Activated CD4-positive, alpha-beta T cell treated with anti-CD3 and anti-CD28 coated beads for 36 hours (primary cell): ENCODE data around the gene PCDHGB2. TPM values are rescaled to one million over a fixed set of nuclear protein-coding genes. Genes with fewer than 3 reads are reported as not detected.
"Not testable (repeated sequence)": the region's sequence is repeated elsewhere in the genome, so short reads cannot be mapped to it uniquely, and the experiment has no call there.

Experiments
- ATAC-seq: fragments of 200-7000 bp; cut with Tn5 transposase; one replicate; pipeline ENCODE4 v1.10.0; 2021; ENCODE audit warnings: mild to moderate bottlenecking, moderate library complexity
- CTCF ChIA-PET: fragments of 350-600 bp; sonication (Branson Sonifier 250); formaldehyde crosslinking; loops from one replicate; lab custom pipeline; 2021; ENCODE audit warnings: antibody characterized with exemption; lab: Charles Lee
- POLR2A ChIA-PET: fragments of 350-600 bp; sonication (Branson Sonifier 250); formaldehyde crosslinking; loops from one replicate; lab custom pipeline; 2021; ENCODE audit warnings: antibody characterized with exemption, inconsistent platforms; lab: Charles Lee
- DNase-seq: peaks from one replicate; pipeline ENCODE4 v3.0.0-alpha.2; 2020
- H3K27ac Mint-ChIP-seq: one replicate; pipeline ENCODE4 v1.8.0; 2021; ENCODE audit warnings: mixed read lengths
- H3K27me3 Mint-ChIP-seq: one replicate; pipeline ENCODE4 v1.8.0; 2021; ENCODE audit warnings: mixed read lengths
- H3K36me3 Mint-ChIP-seq: one replicate; pipeline ENCODE4 v1.8.0; 2021; ENCODE audit warnings: low read depth, mixed read lengths
- H3K4me1 Mint-ChIP-seq: one replicate; pipeline ENCODE4 v1.8.0; 2021; ENCODE audit warnings: mixed read lengths
- H3K4me3 Mint-ChIP-seq: one replicate; pipeline ENCODE4 v1.8.0; 2021; ENCODE audit warnings: mild to moderate bottlenecking, moderate library complexity, mixed read lengths
- H3K9me3 Mint-ChIP-seq: one replicate; pipeline ENCODE4 v1.8.0; 2021; ENCODE audit warnings: low read depth, mixed read lengths
- intact Hi-C, 2 experiments: fragments of 100-400 bp; cut with DNase I in 1 of 2; cut with micrococcal nuclease in 1 of 2; formaldehyde crosslinking; loops; one replicate each; pipeline versions ENCODE4 v1.14.2 to v1.15.1; 2022 to 2024; cut with DNase I, micrococcal nuclease
- total RNA-seq, 2 experiments: library from RNA; stranded (reverse); gene quantifications; one replicate each; pipeline ENCODE4 v1.2.3, GENCODE V29; 2021

The PCDHGB2 gene
- total RNA-seq, 2 experiments from 2014 or later = 0.07 to 0.18 TPM

DNA sequence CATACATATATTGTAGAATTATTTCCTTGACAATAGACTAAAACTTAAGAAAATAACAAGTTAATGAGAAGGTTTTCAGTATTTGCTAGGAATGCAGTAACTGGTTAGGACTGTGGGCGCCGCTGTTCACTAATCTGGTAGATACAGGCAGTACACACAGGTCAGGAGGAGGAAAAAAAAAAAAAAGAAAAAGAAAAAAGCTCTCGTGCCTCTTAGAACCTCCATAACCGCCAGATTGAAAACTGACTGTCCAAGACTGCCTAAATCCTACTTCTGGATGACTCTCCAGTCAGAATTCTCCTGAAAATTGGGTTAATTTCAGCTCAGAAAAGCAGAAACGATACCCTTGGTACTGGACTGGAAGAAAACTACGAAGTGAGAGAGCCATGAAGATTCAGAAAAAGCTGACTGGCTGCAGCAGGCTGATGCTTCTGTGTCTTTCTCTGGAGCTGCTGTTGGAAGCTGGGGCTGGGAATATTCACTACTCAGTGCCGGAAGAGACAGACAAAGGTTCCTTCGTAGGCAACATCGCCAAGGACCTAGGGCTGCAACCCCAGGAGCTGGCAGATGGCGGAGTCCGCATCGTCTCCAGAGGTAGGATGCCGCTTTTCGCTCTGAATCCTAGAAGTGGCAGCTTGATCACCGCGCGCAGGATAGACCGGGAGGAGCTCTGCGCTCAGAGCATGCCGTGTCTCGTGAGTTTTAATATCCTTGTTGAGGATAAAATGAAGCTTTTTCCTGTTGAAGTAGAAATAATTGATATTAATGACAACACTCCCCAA, 29.3 kb upstream of the PCDHGB2 start, which contains the start of gene PCDHGA1:
Gene PCDHGA1 (plus strand): TSS at position 216 of the 782 bp plus-strand sequence.
- ChIA-PET POLR2A (interaction anchor here (0.7 to 1.0 kb wide), 2 partner anchors 10 to 62 kb away, joined by 3 to 4 read pairs; partner anchors contain the start of genes PCDHGA8 and TAF7), CTCF (interaction anchor here (0.6 to 4.1 kb wide), 12 partner anchors 8 to 241 kb away, joined by 3 to 23 read pairs (median 6); partner anchors contain the start of genes PCDHGA2, PCDHGA3, PCDHGB3 and TAF7)
- no peak within 1 kb of the TSS for H3K27ac Mint-ChIP-seq
- peaks cover 2% of the 10 kb centered on the region for H3K4me1 Mint-ChIP-seq
- DNase-seq = peak; percentile 62
- no peak within 1 kb of the TSS for H3K4me3 Mint-ChIP-seq
- H3K27me3 Mint-ChIP-seq = peaks cover 50% of the 10 kb centered on the region
- peaks cover 18% of the 10 kb centered on the region for H3K36me3 Mint-ChIP-seq
- peaks cover 26% of the 10 kb centered on the region for H3K9me3 Mint-ChIP-seq
- intact Hi-C loops = no loop called here
- ATAC-seq = peak; percentile 38

DNA sequence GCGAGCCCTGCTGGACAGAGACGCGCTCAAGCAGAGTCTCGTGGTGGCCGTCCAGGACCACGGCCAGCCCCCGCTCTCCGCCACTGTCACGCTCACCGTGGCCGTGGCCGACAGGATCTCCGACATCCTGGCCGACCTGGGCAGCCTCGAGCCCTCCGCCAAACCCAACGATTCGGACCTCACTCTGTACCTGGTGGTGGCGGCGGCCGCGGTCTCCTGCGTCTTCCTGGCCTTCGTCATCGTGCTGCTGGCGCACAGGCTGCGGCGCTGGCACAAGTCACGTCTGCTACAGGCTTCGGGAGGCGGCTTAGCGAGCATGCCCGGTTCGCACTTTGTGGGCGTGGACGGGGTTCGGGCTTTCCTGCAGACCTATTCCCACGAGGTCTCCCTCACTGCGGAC, 27.2 kb upstream of the PCDHGB2 start:
- DNase-seq, intact Hi-C loops, H3K4me3 Mint-ChIP-seq, ATAC-seq, H3K4me1 Mint-ChIP-seq, H3K27ac Mint-ChIP-seq, POLR2A ChIA-PET: not testable (repeated sequence)
- Mint-ChIP-seq H3K27me3 (peaks cover 57% of the 10 kb centered on the region), H3K9me3 (peaks cover 28% of the 10 kb centered on the region), H3K36me3 (peaks cover 17% of the 10 kb centered on the region)
- CTCF ChIA-PET = interaction anchor here (0.8 kb wide), 1 partner anchor 11 kb away, joined by 3 read pairs; the partner anchor contains the start of gene PCDHGA3

DNA sequence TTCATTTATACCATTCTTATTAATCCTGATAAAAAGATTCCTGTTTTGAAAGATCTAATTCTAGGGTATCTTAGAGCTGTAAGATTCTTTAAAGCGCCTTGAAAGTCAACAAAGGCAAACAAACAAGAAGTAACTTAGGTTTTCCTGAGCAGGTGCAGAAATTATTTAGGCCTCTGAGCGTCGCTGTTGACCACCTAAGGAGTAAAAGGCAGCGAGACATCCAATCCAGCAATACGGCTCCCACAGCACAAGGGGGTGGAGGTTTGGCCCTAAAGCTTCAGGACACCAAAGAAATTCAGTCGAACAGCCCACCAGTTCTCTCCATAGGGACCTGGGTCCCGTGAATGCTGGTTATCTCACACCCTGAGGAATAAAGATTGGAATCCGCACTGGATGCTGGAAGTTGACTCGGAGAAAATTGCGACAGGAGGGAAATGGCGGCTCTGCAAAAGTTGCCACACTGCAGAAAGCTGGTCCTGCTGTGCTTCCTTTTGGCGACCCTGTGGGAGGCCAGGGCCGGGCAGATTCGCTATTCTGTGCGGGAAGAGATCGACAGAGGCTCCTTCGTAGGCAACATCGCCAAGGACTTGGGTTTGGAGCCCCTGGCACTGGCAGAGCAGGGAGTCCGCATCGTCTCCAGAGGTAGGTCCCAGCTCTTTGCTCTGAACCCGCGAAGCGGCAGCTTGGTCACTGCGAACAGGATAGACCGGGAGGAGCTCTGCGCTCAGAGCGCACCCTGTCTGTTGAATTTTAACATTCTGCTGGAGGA, 21.1 kb upstream of the PCDHGB2 start, which contains the start of gene PCDHGA2:
Gene PCDHGA2 (plus strand): TSS at position 223 of the 769 bp plus-strand sequence.
- H3K4me1 Mint-ChIP-seq = no peaks in the 10 kb centered on the region
- POLR2A ChIA-PET = no interaction called here
- ATAC-seq = no peak
- peaks cover 46% of the 10 kb centered on the region for H3K9me3 Mint-ChIP-seq
- peak within 1 kb of the TSS; percentile 15 for H3K4me3 Mint-ChIP-seq
- intact Hi-C loops = no loop called here
- peaks cover 65% of the 10 kb centered on the region for H3K27me3 Mint-ChIP-seq
- peak; percentile 39 for DNase-seq
- CTCF ChIA-PET = interaction anchor here (0.6 to 3.4 kb wide), 14 partner anchors 11 to 225 kb away, joined by 3 to 22 read pairs (median 4); partner anchors contain the start of genes PCDHGA10, PCDHGA11, PCDHGA5 and PCDHGA8
- H3K27ac Mint-ChIP-seq = no peak within 1 kb of the TSS
- peaks cover 22% of the 10 kb centered on the region for H3K36me3 Mint-ChIP-seq

DNA sequence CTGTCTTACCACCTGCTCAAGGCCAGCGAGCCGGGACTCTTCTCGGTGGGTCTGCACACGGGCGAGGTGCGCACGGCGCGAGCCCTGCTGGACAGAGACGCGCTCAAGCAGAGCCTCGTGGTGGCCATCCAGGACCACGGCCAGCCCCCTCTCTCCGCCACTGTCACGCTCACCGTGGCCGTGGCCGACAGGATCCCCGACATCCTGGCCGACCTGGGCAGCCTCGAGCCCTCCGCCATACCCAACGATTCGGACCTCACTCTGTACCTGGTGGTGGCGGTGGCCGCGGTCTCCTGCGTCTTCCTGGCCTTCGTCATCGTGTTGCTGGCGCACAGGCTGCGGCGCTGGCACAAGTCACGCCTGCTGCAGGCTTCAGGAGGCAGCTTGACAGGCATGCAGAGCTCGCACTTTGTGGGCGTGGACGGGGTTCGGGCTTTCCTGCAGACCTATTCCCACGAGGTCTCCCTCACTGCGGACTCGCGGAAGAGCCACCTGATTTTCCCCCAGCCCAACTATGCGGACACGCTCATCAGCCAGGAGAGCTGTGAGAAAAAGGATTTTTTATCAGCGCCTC, 18.9 kb upstream of the PCDHGB2 start:
- Mint-ChIP-seq H3K36me3 (peaks cover 31% of the 10 kb centered on the region), H3K27me3 (peaks cover 68% of the 10 kb centered on the region), H3K9me3 (peaks cover 52% of the 10 kb centered on the region)
- ATAC-seq, POLR2A ChIA-PET, H3K4me1 Mint-ChIP-seq, DNase-seq, H3K27ac Mint-ChIP-seq, H3K4me3 Mint-ChIP-seq: not testable (repeated sequence)
- intact Hi-C loops = loop anchor here in 1 of 2 experiments (10.0 kb wide), 1 partner anchor 236 kb away; the partner anchor contains the start of gene PCDHB3
- CTCF ChIA-PET = interaction anchor here (3.4 kb wide), 1 partner anchor 13 kb away, joined by 22 read pairs; no protein-coding TSS in a partner anchor

DNA sequence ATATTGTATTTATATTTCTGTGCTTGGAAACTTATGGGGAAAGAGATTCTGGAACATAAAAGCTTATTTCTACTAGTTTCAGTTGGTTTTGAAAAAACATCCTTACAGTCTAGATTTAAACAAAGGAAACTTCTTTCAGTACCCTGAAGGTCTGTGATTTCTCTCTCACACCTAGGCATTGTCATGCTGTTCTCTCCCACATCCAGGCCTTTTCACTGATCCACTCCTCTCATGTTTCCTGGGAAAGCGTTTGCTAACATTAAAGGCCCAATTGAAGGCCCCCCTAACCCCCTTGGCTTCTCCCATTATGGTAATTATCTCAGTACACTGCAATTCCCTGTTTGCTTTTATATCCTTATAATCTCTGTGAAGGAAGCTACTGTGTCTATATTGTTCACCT, 17.0 kb upstream of the PCDHGB2 start:
- intact Hi-C loops = loop anchor here in 1 of 2 experiments (10.0 kb wide), 1 partner anchor 238 kb away; the partner anchor contains the start of gene PCDHB3
- Mint-ChIP-seq H3K4me3 (no peak overlapping the region), H3K9me3 (peaks cover 47% of the 10 kb centered on the region), H3K4me1 (no peaks in the 10 kb centered on the region), H3K36me3 (peaks cover 33% of the 10 kb centered on the region), H3K27ac (no peak overlapping the region), H3K27me3 (peaks cover 65% of the 10 kb centered on the region)
- no peak for ATAC-seq
- no peak for DNase-seq
- CTCF ChIA-PET = interaction anchor here (0.6 to 2.4 kb wide), 4 partner anchors 22 to 642 kb away, joined by 3 to 9 read pairs (median 4); partner anchors contain the start of genes PCDHGA10, TAF7 and ZMAT2
- POLR2A ChIA-PET = no interaction called here

DNA sequence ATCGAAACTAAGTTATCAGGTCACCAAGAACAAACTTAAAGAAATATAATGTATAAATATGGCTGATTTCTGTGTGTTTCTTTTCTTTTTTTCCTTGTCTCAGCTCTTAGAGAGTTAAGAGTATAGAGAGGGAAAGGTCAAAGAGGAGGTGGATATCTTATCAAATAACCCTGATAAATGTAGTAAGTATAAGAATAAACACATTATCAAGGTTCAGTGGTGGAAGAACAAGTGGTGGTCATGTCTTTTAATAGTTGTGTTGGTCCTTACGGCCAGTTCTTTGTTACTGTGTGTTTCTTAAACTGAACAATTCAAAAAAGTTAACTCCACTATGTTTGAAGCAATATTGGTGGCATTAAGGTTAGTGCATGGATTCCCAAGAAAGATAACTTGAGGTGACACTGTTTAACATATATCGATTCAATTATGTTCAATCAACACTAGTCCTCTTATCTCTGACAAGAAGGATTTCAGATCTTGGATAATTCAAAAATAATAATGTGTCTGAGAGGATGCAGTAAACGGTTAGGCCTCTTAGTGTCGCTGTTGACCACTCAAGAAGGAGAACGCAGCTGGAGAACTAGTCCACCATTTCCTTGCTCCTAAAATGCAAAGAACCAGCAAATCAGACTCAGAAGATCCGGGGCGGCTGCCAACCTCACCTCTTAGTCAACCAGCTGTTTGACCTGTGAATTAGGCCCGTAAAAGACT, 16.4 kb upstream of the PCDHGB2 start, which contains the start of gene PCDHGA3:
Gene PCDHGA3 (plus strand): TSS at position 588 of the 711 bp plus-strand sequence. CDS start 205 bp downstream, outside the sequence.
- ATAC-seq (no peak), DNase-seq (peak; percentile 43)
- peaks cover 27% of the 10 kb centered on the region for H3K36me3 Mint-ChIP-seq
- no peak within 1 kb of the TSS for H3K27ac Mint-ChIP-seq
- no peaks in the 10 kb centered on the region for H3K4me1 Mint-ChIP-seq
- peaks cover 62% of the 10 kb centered on the region for H3K27me3 Mint-ChIP-seq
- intact Hi-C loops = loop anchor here in 1 of 2 experiments (10.0 kb wide), 1 partner anchor 239 kb away; the partner anchor contains the start of gene PCDHB3
- peak within 1 kb of the TSS; percentile 43 for H3K4me3 Mint-ChIP-seq
- ChIA-PET CTCF (interaction anchor here (0.6 to 2.4 kb wide), 12 partner anchors 9 to 195 kb away, joined by 3 to 10 read pairs (median 4); partner anchors contain the start of genes PCDHGA1, PCDHGA10, PCDHGA12 and TAF7), POLR2A (no interaction called here)
- peaks cover 41% of the 10 kb centered on the region for H3K9me3 Mint-ChIP-seq

DNA sequence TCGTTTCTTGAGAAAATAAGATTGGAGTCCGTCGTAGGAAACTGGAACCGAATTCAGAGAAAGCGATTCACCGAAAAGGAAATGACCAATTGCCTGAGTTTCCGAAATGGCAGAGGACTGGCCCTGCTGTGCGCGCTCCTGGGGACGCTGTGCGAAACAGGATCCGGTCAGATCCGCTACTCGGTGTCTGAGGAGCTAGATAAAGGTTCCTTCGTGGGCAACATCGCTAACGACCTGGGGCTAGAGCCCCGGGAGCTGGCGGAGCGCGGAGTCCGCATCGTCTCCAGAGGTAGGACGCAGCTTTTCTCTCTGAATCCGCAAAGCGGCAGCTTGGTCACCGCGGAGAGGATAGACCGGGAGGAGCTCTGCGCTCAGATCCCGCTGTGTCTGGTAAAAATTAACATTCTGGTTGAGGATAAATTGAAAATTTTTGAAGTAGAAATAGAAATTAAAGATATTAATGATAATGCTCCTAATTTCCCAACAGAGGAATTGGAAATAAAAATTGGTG, 15.8 kb upstream of the PCDHGB2 start:
- Mint-ChIP-seq H3K9me3 (peaks cover 35% of the 10 kb centered on the region), H3K4me1 (no peaks in the 10 kb centered on the region), H3K27me3 (peaks cover 61% of the 10 kb centered on the region), H3K36me3 (peaks cover 25% of the 10 kb centered on the region), H3K4me3 (peak overlapping the region; percentile 43), H3K27ac (no peak overlapping the region)
- POLR2A ChIA-PET = no interaction called here
- CTCF ChIA-PET = interaction anchor here (0.6 to 2.4 kb wide), 14 partner anchors 9 to 642 kb away, joined by 3 to 10 read pairs (median 4); partner anchors contain the start of genes PCDHGA1, PCDHGA10, PCDHGA12 and TAF7
- DNase-seq = no peak
- no peak for ATAC-seq
- intact Hi-C loops = loop anchor here in 1 of 2 experiments (10.0 kb wide), 1 partner anchor 239 kb away; the partner anchor contains the start of gene PCDHB3

DNA sequence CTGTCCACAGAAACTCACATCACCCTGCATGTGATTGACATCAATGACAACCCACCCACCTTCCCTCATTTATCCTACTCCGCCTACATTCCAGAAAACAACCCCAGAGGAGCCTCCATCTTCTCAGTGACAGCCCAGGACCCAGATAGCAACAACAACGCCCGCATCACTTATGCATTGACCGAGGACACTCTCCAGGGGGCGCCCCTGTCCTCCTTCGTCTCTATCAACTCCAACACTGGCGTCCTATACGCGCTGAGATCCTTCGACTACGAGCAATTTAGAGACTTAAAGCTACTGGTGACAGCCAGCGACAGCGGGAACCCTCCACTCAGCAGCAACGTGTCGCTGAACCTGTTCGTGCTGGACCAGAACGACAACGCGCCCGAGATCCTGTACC, 14.5 kb upstream of the PCDHGB2 start:
- intact Hi-C loops = loop anchor here in 1 of 2 experiments (10.0 kb wide), 1 partner anchor 241 kb away; the partner anchor contains the start of gene PCDHB3
- Mint-ChIP-seq H3K27ac (no peak overlapping the region), H3K4me3 (no peak overlapping the region), H3K4me1 (no peaks in the 10 kb centered on the region), H3K36me3 (peaks cover 23% of the 10 kb centered on the region), H3K27me3 (peaks cover 60% of the 10 kb centered on the region), H3K9me3 (peaks cover 31% of the 10 kb centered on the region)
- DNase-seq (no peak), ATAC-seq (no peak)
- ChIA-PET POLR2A (no interaction called here), CTCF (interaction anchor here (2.2 kb wide), 1 partner anchor 15 kb away, joined by 6 read pairs; the partner anchor contains the start of gene PCDHGA1)

DNA sequence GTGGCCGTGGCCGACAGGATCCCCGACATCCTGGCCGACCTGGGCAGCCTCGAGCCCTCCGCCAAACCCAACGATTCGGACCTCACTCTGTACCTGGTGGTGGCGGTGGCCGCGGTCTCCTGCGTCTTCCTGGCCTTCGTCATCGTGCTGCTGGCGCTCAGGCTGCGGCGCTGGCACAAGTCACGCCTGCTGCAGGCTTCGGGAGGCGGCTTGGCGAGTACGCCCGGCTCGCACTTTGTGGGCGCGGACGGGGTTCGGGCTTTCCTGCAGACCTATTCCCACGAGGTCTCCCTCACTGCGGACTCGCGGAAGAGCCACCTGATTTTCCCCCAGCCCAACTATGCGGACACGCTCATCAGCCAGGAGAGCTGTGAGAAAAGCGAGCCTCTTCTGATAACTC, 13.8 kb upstream of the PCDHGB2 start:
- not testable (repeated sequence) for H3K4me3 Mint-ChIP-seq
- CTCF ChIA-PET = interaction anchor here (0.6 kb wide), 1 partner anchor 221 kb away, joined by 4 read pairs; no protein-coding TSS in a partner anchor

More for the DNA sequence above, 13.8 kb upstream of the PCDHGB2 start:
- ATAC-seq, DNase-seq, H3K27ac Mint-ChIP-seq, POLR2A ChIA-PET, H3K4me1 Mint-ChIP-seq: not testable (repeated sequence)
- Mint-ChIP-seq H3K9me3 (peaks cover 31% of the 10 kb centered on the region), H3K27me3 (peaks cover 64% of the 10 kb centered on the region), H3K36me3 (peaks cover 23% of the 10 kb centered on the region)
- intact Hi-C loops = loop anchor here in 1 of 2 experiments (10.0 kb wide), 1 partner anchor 241 kb away; the partner anchor contains the start of gene PCDHB3
